ENCODE measurements around the gene RPL36A. TPM values are rescaled to one million over a fixed set of nuclear protein-coding genes. Genes with fewer than 3 reads are reported as not detected.

The RPL36A gene
- polyA plus RNA-seq, 2 of the 4 experiments (the other 2 are of a cell fraction), result 2,529 to 3,171 TPM

GRCh38 chrX:101349193-101349562, 41.6 kb upstream of the RPL36A start:
- ATAC-seq, result peak in 1 of 2 experiments; percentile 13; a peak in 3 of 6 replicates
- TF ChIP-seq FOSL2 (IDR thresholded peaks at IDR 0.05) (no peak), FOSL2 (CRISPR knock-in tag; IDR thresholded peaks at IDR 0.05) (no peak), HOXB5 (CRISPR knock-in tag; IDR thresholded peaks at IDR 0.05) (no peak), TP53 (CRISPR knock-in tag; IDR thresholded peaks at IDR 0.05) (no peak), BHLHE40 (IDR thresholded peaks at IDR 0.05; ENCODE audit: low read depth, low read length) (no peak), SREBF2 (IDR thresholded peaks at IDR 0.05) (no peak), CBX2 (IDR thresholded peaks at IDR 0.05; ENCODE audit: borderline replicate concordance, low read depth) (no peak), ZFP36 (IDR thresholded peaks at IDR 0.05; ENCODE audit: borderline replicate concordance, partially characterized antibody) (no peak), NR3C1 (IDR thresholded peaks at IDR 0.05) (no peak), RARB (CRISPR knock-in tag; IDR thresholded peaks at IDR 0.05) (no peak), RFX5 (IDR thresholded peaks at IDR 0.05) (no peak), ELK1 (IDR thresholded peaks at IDR 0.05; ENCODE audit: low read depth, low read length) (no peak), MYC (IDR thresholded peaks at IDR 0.05; ENCODE audit: borderline replicate concordance, low read length) (no peak), HOXA7 (CRISPR knock-in tag; IDR thresholded peaks at IDR 0.05) (no peak), ZC3H11A (IDR thresholded peaks at IDR 0.05) (no peak), PBX3 (IDR thresholded peaks at IDR 0.05) (no peak), EP300 (IDR thresholded peaks at IDR 0.05) (no peak), CEBPB (IDR thresholded peaks at IDR 0.05) (no peak), MAZ (IDR thresholded peaks at IDR 0.05; ENCODE audit: borderline replicate concordance, low read depth, low read length) (no peak), KDM5A (IDR thresholded peaks at IDR 0.05) (no peak), NFE2L2 (conservative IDR thresholded peaks at IDR 0.05; ENCODE audit: low read length) (no peak)
- Histone ChIP-seq H3K4me3 (peak overlapping the region; percentile 85), H3K27ac (peak overlapping the region; percentile 98 to 99), H3K4me1 (peaks cover 16% of the 10 kb centered on the region), H3K9me3 (no peaks in the 10 kb centered on the region), H3K4me2 (peak overlapping the region; percentile 68)
- ChIA-PET POLR2A (interaction anchor here (1.0 to 3.7 kb wide), 5 partner anchors 9 to 581 kb away, joined by 3 to 46 read pairs (median 3); partner anchors contain the start of genes GLA, HNRNPH2 and RPL36A), CTCF (interaction anchor here (1.0 to 2.3 kb wide), 2 partner anchors 11 to 41 kb away, joined by 3 to 6 read pairs; partner anchors contain the start of gene RPL36A)
- DNase-seq (ENCODE audit: low read depth in 1 of 2, low spot score in 1 of 2), result no peak
- FAIRE-seq, result peak; percentile 63
- 33% methylated on average over 4 of the region's 4 CpGs for WGBS (ENCODE audit: missing lambda C conversion rate)

- ChIA-PET CTCF (no interaction called here), POLR2A (no interaction called here)
- ATAC-seq (peak; percentile 84 to 90; a peak in 5 of 6 replicates), FAIRE-seq (peak; percentile 98), DNase-seq (ENCODE audit: low read depth in 1 of 2, low spot score in 1 of 2) (peak in 1 of 2 experiments; percentile 28)
- WGBS (ENCODE audit: missing lambda C conversion rate), result 17% methylated on average over 5 of the region's 5 CpGs
- TF ChIP-seq CBX2 (IDR thresholded peaks at IDR 0.05; ENCODE audit: borderline replicate concordance, low read depth), result no peak
- no peak for TF ChIP-seq E2F6 (IDR thresholded peaks at IDR 0.05; ENCODE audit: borderline replicate concordance, low read depth)
- no peak for TF ChIP-seq PBX3 (IDR thresholded peaks at IDR 0.05)
- no peak for TF ChIP-seq RFX5 (IDR thresholded peaks at IDR 0.05)
- TF ChIP-seq EP300 (IDR thresholded peaks at IDR 0.05), result no peak
- TF ChIP-seq REST (IDR thresholded peaks at IDR 0.05), result no peak
- TF ChIP-seq CBX8 (IDR thresholded peaks at IDR 0.05), result no peak
- TF ChIP-seq HOXA7 (CRISPR knock-in tag; IDR thresholded peaks at IDR 0.05), result no peak
- no peak for TF ChIP-seq NFE2L2 (conservative IDR thresholded peaks at IDR 0.05; ENCODE audit: low read length)
- TF ChIP-seq RARB (CRISPR knock-in tag; IDR thresholded peaks at IDR 0.05), result no peak
- no peak for TF ChIP-seq FOSB (CRISPR knock-in tag; IDR thresholded peaks at IDR 0.05)
- TF ChIP-seq ZFP36 (IDR thresholded peaks at IDR 0.05; ENCODE audit: borderline replicate concordance, partially characterized antibody), result no peak
- TF ChIP-seq RCOR1 (IDR thresholded peaks at IDR 0.05; ENCODE audit: low read depth, low read length), result no peak
- Histone ChIP-seq H3K4me3 (no peak overlapping the region), H3K9me3 (no peaks in the 10 kb centered on the region), H3K4me1 (no peaks in the 10 kb centered on the region), H3K27ac (no peak overlapping the region), H3K4me2 (0 out of 3 replicates have a peak overlapping the region, but pooled peaks have one; percentile 8)
Measured at GRCh38 chrX:101357166-101357795, 33.5 kb upstream of the RPL36A start.
